ENCODE measurements around the gene APC.
"Not testable (repeated sequence)": the region's sequence is repeated elsewhere in the genome, so short reads cannot be mapped to it uniquely, and the experiment has no call there.

Gene APC

GRCh38 chr5:112883192-112883591 is 145.5 kb downstream of the APC start:
- DNase-seq: peak in 1 of 3 donors; percentile 6
- Histone ChIP-seq H3K9me3 (ENCODE audit: control extremely low read depth in 1 of 5, control insufficient read depth in 4 of 5, insufficient read depth in 2 of 5, low read depth in 1 of 5, low read length in 4 of 5) (no peaks in the 10 kb centered on the region), H3K27ac (ENCODE audit: insufficient read depth in 1 of 2, low read depth in 1 of 2, low read length in 2 of 2, poor library complexity in 1 of 2, severe bottlenecking in 2 of 2) (no peak overlapping the region), H3K36me3 (ENCODE audit: control insufficient read depth in 4 of 4, insufficient read depth in 4 of 4, low read length in 3 of 4) (peaks cover 14 to 78% (median 22%) of the 10 kb centered on the region in 4 experiments), H3K4me3 (ENCODE audit: control insufficient read depth in 1 of 7, extremely low read depth in 1 of 7, insufficient read depth in 4 of 7, low read depth in 2 of 7, low read length in 6 of 7) (no peak overlapping the region), H3K4me1 (ENCODE audit: control extremely low read depth in 1 of 4, control insufficient read depth in 4 of 4, insufficient read depth in 4 of 4, low read length in 3 of 4) (peaks cover 0 to 18% (median 1%) of the 10 kb centered on the region in 4 experiments), H3K27me3 (replicated peaks in 2 of 5; ENCODE audit: control insufficient read depth in 4 of 5, insufficient read depth in 5 of 5, low read length in 4 of 5) (no peaks in the 10 kb centered on the region)
- ChIA-PET CTCF (no interaction called here), POLR2A (no interaction called here)
- WGBS (ENCODE audit: insufficient coverage): 100% methylated on average over 1 of the region's 2 CpGs

GRCh38 chr5:112885001-112885400 is 147.3 kb downstream of the APC start:
- WGBS (ENCODE audit: insufficient coverage): 100% methylated on average over 1 of the region's 3 CpGs
- Histone ChIP-seq H3K4me3 (ENCODE audit: control insufficient read depth in 1 of 7, extremely low read depth in 1 of 7, insufficient read depth in 4 of 7, low read depth in 2 of 7, low read length in 6 of 7) (no peak overlapping the region), H3K36me3 (ENCODE audit: control insufficient read depth in 4 of 4, insufficient read depth in 4 of 4, low read length in 3 of 4) (peaks cover 14 to 65% (median 22%) of the 10 kb centered on the region in 4 experiments), H3K4me1 (ENCODE audit: control extremely low read depth in 1 of 4, control insufficient read depth in 4 of 4, insufficient read depth in 4 of 4, low read length in 3 of 4) (peaks cover 0 to 13% (median 0%) of the 10 kb centered on the region in 4 experiments), H3K9me3 (ENCODE audit: control extremely low read depth in 1 of 5, control insufficient read depth in 4 of 5, insufficient read depth in 2 of 5, low read depth in 1 of 5, low read length in 4 of 5) (no peaks in the 10 kb centered on the region), H3K27ac (ENCODE audit: insufficient read depth in 1 of 2, low read depth in 1 of 2, low read length in 2 of 2, poor library complexity in 1 of 2, severe bottlenecking in 2 of 2) (no peak overlapping the region), H3K27me3 (replicated peaks in 2 of 5; ENCODE audit: control insufficient read depth in 4 of 5, insufficient read depth in 5 of 5, low read length in 4 of 5) (no peaks in the 10 kb centered on the region)
- CTCF ChIA-PET: interaction anchor here (1.6 kb wide), 1 partner anchor 19 kb away, joined by 5 read pairs; no protein-coding TSS in a partner anchor
- POLR2A ChIA-PET: no interaction called here
- DNase-seq: no peak

- POLR2A ChIA-PET: no interaction called here
- 79% methylated on average over 4 of the region's 4 CpGs for WGBS (ENCODE audit: insufficient coverage)
Measured at GRCh38 chr5:112886975-112887374, 149.3 kb downstream of the APC start.

GRCh38 chr5:112892066-112892465 is 154.4 kb downstream of the APC start:
- WGBS (ENCODE audit: insufficient coverage): 100% methylated on average over 2 of the region's 8 CpGs
- POLR2A ChIA-PET; H3K27ac ChIP-seq (ENCODE audit: insufficient read depth in 1 of 2, low read depth in 1 of 2, low read length in 2 of 2, poor library complexity in 1 of 2, severe bottlenecking in 2 of 2); H3K4me3 ChIP-seq (ENCODE audit: control insufficient read depth in 1 of 7, extremely low read depth in 1 of 7, insufficient read depth in 4 of 7, low read depth in 2 of 7, low read length in 6 of 7); DNase-seq; H3K9me3 ChIP-seq (ENCODE audit: control extremely low read depth in 1 of 5, control insufficient read depth in 4 of 5, insufficient read depth in 2 of 5, low read depth in 1 of 5, low read length in 4 of 5); H3K4me1 ChIP-seq (ENCODE audit: control extremely low read depth in 1 of 4, control insufficient read depth in 4 of 4, insufficient read depth in 4 of 4, low read length in 3 of 4); H3K27me3 ChIP-seq (replicated peaks in 2 of 5; ENCODE audit: control insufficient read depth in 4 of 5, insufficient read depth in 5 of 5, low read length in 4 of 5): not testable (repeated sequence)
- H3K36me3 ChIP-seq (ENCODE audit: control insufficient read depth in 4 of 4, insufficient read depth in 4 of 4, low read length in 3 of 4): peaks cover 0 to 21% (median 1%) of the 10 kb centered on the region in 4 experiments
- CTCF ChIA-PET: interaction anchor here (1.2 kb wide), 1 partner anchor 30 kb away, joined by 4 read pairs; the partner anchor contains the start of gene REEP5

More at GRCh38 chr5:112886975-112887374, 149.3 kb downstream of the APC start:
- peaks cover 11 to 51% (median 18%) of the 10 kb centered on the region in 4 experiments for H3K36me3 ChIP-seq (ENCODE audit: control insufficient read depth in 4 of 4, insufficient read depth in 4 of 4, low read length in 3 of 4)
- CTCF ChIA-PET: interaction anchor here (0.6 kb wide), 1 partner anchor 416 kb away, joined by 4 read pairs; no protein-coding TSS in a partner anchor
- peaks cover 0 to 13% (median 0%) of the 10 kb centered on the region in 4 experiments for H3K4me1 ChIP-seq (ENCODE audit: control extremely low read depth in 1 of 4, control insufficient read depth in 4 of 4, insufficient read depth in 4 of 4, low read length in 3 of 4)
- no peaks in the 10 kb centered on the region for H3K27me3 ChIP-seq (replicated peaks in 2 of 5; ENCODE audit: control insufficient read depth in 4 of 5, insufficient read depth in 5 of 5, low read length in 4 of 5)
- no peak for DNase-seq
- H3K9me3 ChIP-seq (ENCODE audit: control extremely low read depth in 1 of 5, control insufficient read depth in 4 of 5, insufficient read depth in 2 of 5, low read depth in 1 of 5, low read length in 4 of 5): no peaks in the 10 kb centered on the region
- no peak overlapping the region for H3K4me3 ChIP-seq (ENCODE audit: control insufficient read depth in 1 of 7, extremely low read depth in 1 of 7, insufficient read depth in 4 of 7, low read depth in 2 of 7, low read length in 6 of 7)
- H3K27ac ChIP-seq (ENCODE audit: insufficient read depth in 1 of 2, low read depth in 1 of 2, low read length in 2 of 2, poor library complexity in 1 of 2, severe bottlenecking in 2 of 2): no peak overlapping the region

GRCh38 chr5:112892776-112893175 is 155.1 kb downstream of the APC start:
- ChIA-PET POLR2A (no interaction called here), CTCF (interaction anchor here (1.2 kb wide), 1 partner anchor 30 kb away, joined by 4 read pairs; the partner anchor contains the start of gene REEP5)
- Histone ChIP-seq H3K27ac (ENCODE audit: insufficient read depth in 1 of 2, low read depth in 1 of 2, low read length in 2 of 2, poor library complexity in 1 of 2, severe bottlenecking in 2 of 2) (no peak overlapping the region), H3K27me3 (replicated peaks in 2 of 5; ENCODE audit: control insufficient read depth in 4 of 5, insufficient read depth in 5 of 5, low read length in 4 of 5) (no peaks in the 10 kb centered on the region), H3K36me3 (ENCODE audit: control insufficient read depth in 4 of 4, insufficient read depth in 4 of 4, low read length in 3 of 4) (peaks cover 0 to 17% (median under 1%) of the 10 kb centered on the region in 4 experiments), H3K9me3 (ENCODE audit: control extremely low read depth in 1 of 5, control insufficient read depth in 4 of 5, insufficient read depth in 2 of 5, low read depth in 1 of 5, low read length in 4 of 5) (no peaks in the 10 kb centered on the region), H3K4me1 (ENCODE audit: control extremely low read depth in 1 of 4, control insufficient read depth in 4 of 4, insufficient read depth in 4 of 4, low read length in 3 of 4) (peaks cover 0 to 4% (median 0%) of the 10 kb centered on the region in 4 experiments), H3K4me3 (ENCODE audit: control insufficient read depth in 1 of 7, extremely low read depth in 1 of 7, insufficient read depth in 4 of 7, low read depth in 2 of 7, low read length in 6 of 7) (no peak overlapping the region)
- DNase-seq: no peak
- WGBS (ENCODE audit: insufficient coverage): 100% methylated on average over 3 of the region's 13 CpGs

- WGBS (ENCODE audit: insufficient coverage): 94% methylated on average over 3 of the region's 3 CpGs
- Histone ChIP-seq H3K4me1 (ENCODE audit: control extremely low read depth in 1 of 4, control insufficient read depth in 4 of 4, insufficient read depth in 4 of 4, low read length in 3 of 4) (no peaks in the 10 kb centered on the region), H3K27me3 (replicated peaks in 2 of 5; ENCODE audit: control insufficient read depth in 4 of 5, insufficient read depth in 5 of 5, low read length in 4 of 5) (no peaks in the 10 kb centered on the region), H3K36me3 (ENCODE audit: control insufficient read depth in 4 of 4, insufficient read depth in 4 of 4, low read length in 3 of 4) (peaks cover 0 to 30% (median 4%) of the 10 kb centered on the region in 4 experiments), H3K27ac (ENCODE audit: insufficient read depth in 1 of 2, low read depth in 1 of 2, low read length in 2 of 2, poor library complexity in 1 of 2, severe bottlenecking in 2 of 2) (no peak overlapping the region), H3K9me3 (ENCODE audit: control extremely low read depth in 1 of 5, control insufficient read depth in 4 of 5, insufficient read depth in 2 of 5, low read depth in 1 of 5, low read length in 4 of 5) (no peaks in the 10 kb centered on the region), H3K4me3 (ENCODE audit: control insufficient read depth in 1 of 7, extremely low read depth in 1 of 7, insufficient read depth in 4 of 7, low read depth in 2 of 7, low read length in 6 of 7) (no peak overlapping the region)
- CTCF ChIA-PET: no interaction called here
- DNase-seq: no peak
- POLR2A ChIA-PET: no interaction called here
Measured at GRCh38 chr5:112895682-112896081, 158.0 kb downstream of the APC start.
